ENCODE results near the gene LEPR.
A peak's percentile ranks its signal among the peaks of the same experiment; 100 is the strongest.
"Not testable (repeated sequence)": the region's sequence is repeated elsewhere in the genome, so short reads cannot be mapped to it uniquely, and the experiment has no call there.

LEPR gene, protein sequence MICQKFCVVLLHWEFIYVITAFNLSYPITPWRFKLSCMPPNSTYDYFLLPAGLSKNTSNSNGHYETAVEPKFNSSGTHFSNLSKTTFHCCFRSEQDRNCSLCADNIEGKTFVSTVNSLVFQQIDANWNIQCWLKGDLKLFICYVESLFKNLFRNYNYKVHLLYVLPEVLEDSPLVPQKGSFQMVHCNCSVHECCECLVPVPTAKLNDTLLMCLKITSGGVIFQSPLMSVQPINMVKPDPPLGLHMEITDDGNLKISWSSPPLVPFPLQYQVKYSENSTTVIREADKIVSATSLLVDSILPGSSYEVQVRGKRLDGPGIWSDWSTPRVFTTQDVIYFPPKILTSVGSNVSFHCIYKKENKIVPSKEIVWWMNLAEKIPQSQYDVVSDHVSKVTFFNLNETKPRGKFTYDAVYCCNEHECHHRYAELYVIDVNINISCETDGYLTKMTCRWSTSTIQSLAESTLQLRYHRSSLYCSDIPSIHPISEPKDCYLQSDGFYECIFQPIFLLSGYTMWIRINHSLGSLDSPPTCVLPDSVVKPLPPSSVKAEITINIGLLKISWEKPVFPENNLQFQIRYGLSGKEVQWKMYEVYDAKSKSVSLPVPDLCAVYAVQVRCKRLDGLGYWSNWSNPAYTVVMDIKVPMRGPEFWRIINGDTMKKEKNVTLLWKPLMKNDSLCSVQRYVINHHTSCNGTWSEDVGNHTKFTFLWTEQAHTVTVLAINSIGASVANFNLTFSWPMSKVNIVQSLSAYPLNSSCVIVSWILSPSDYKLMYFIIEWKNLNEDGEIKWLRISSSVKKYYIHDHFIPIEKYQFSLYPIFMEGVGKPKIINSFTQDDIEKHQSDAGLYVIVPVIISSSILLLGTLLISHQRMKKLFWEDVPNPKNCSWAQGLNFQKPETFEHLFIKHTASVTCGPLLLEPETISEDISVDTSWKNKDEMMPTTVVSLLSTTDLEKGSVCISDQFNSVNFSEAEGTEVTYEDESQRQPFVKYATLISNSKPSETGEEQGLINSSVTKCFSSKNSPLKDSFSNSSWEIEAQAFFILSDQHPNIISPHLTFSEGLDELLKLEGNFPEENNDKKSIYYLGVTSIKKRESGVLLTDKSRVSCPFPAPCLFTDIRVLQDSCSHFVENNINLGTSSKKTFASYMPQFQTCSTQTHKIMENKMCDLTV

DNA sequence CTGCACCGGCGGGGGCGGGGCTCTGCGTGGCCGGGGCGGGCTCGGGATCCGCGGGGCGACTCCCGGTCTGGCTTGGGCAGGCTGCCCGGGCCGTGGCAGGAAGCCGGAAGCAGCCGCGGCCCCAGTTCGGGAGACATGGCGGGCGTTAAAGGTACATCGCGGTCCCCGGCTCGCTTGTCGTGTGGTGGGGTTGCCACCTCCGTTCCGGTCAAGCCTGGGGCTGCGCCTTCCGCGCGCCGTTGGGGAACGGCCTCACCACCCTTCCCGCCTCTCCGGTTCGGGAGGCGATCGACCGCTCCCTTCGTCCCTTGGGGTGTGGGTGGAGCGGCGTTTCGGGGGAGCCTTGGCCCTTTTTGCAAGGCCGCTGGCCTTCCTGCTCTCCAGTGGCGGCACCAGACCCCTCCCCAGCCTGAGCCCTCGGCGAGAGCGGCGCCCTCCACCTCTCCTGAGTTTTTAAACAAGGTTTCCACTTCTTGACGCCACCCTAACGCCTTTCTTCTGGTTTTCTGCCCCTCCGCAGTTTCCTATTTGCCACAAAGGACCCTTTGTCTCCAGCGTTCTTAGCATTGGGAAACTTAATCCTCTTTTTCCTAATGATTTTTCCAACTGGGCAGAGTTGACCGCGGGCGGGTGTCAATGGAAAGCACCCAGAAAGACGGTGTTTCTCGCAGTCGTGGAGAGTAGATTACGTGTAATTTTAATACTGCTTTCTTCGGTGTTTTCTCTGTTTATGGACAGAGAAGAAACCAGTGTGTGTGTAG lies at the start of gene LEPR, which contains the start of gene LEPROT:
Gene LEPR, plus strand, starts transcription at position 79 of the 761 bp plus-strand sequence. CDS start 144,898 bp downstream, outside the sequence.
Gene LEPROT, plus strand, starts transcription at position 79 of the 761 bp plus-strand sequence. Its CDS starts 57 bp downstream, at position 136.
- peak; percentile 68 for DNase-seq (ENCODE audit: low spot score)

DNA sequence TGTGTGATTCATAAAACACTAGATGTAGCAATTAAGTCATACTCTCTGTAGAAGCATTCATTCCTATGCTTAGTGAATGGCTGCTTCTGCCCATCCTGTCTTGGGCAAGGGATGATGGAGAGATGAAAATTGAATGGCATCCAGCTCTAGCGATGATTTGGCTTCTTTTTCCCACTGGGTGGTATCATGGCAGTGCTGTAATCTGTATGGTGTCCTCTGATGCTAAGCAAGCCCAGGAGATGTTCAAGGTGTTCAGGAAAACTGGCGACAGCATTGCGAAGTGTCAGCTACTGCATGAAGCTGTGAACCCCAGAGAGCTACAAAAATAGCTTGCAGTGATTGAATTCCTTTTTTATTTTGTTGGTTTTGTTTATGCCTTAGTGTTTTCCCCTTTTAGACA lies 48.9 kb upstream of the LEPR start:
- DNase-seq (ENCODE audit: low spot score), result no peak

DNA sequence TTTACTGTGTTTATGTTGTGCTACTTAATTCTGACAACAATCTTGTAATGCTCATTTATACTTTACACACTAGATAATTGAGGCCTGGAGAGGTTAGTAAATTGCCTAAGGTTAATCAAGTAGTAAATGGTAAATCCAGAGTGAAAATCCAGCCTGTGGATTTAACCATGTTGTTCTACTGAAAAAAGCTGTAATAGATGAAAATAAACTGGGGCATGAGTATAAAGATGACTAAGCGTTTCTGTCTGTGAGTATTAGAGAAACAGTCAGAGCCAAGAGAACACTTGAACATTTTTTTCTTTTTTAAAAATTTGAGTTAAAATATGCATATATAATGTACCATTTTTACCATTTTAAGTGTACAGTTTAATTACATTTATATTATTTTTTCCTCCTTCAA lies 47.9 kb upstream of the LEPR start:
- no peak for DNase-seq (ENCODE audit: low spot score)

DNA sequence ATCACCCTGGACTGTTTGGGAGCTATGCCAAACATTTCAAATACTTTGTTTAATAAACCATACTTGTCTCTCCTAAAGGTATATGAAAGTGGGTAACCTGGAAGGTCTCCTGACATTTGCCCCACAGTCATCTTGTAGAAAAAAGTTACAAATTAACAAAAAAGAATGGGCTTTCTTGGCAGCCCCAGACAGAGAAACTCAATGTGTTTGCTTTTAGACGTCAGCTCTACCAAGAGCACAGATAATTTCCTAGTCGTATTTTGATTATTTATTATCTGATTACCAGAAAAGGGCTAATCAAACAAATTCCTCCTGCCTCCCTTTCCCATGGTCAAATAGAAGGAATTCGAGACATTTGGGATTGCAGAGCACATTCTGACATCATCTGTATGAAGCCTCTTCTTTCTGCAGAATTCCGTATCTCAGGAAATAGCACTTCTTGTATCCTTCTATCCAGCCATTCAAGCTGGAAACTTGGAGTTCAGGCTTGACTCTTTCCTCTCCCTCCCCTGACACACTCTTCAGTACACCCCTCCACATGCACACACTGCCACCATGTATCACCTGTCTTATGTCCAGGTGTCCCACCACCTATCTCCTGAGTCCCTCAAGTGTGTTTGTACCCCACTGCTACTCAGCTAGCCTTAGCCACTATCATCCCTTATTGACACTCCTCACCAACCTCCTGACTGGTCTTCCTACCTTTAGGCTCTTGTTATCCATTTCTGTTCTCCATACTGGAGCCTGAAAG lies 42.8 kb upstream of the LEPR start:
- no peak for DNase-seq (ENCODE audit: low spot score)

DNA sequence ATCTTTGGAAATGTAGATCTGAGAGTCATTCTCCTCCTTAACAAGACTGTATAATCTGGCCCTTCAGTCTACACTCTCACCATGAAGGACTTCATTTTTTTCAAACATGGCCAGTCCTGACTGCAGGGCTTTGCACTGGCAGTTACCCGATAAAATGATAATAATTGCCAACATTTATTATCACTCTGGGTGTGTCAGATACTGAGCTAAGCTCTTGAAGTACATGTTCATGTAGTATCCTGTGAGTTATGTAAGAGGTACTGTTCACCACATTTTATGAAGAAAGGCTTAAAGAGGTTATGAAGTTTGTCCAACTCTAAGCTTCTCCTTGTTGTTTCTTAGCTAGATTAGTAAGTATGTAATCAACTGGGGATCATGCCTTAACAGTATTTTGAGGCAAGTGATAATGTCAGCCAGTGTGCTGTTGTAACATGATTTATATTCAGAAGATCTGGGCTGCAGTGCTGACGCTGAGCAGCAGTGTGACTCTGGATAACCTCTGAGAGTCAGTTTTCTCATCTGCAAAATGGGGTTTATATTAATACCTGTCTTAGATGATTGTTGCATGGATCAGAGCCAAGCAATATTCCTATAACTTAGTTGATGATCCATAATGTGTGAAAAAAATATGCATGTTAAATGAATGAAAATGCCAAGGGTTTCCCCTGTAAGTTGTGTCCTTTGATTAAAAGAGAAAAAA lies 42.1 kb upstream of the LEPR start:
- DNase-seq (ENCODE audit: low spot score), result no peak

DNA sequence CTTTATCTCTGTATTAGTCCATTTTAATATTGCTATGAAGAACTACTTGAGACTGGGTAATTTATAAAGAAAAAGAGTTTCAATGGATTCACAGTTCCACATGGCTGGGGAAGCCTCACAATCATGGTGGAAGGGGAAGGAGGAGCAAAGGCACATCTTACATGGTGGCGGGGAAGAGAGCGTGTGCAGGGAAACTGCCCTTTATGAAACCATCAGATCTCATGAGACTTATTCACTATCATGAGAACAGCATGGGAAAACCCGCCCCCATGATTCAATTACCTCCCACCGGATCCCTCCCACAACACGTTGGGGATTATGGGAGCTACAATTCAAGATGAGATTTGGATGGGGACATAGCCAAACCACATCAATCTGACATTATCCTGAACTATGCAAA lies 36.0 kb upstream of the LEPR start:
- DNase-seq (ENCODE audit: low spot score), result not testable (repeated sequence)

DNA sequence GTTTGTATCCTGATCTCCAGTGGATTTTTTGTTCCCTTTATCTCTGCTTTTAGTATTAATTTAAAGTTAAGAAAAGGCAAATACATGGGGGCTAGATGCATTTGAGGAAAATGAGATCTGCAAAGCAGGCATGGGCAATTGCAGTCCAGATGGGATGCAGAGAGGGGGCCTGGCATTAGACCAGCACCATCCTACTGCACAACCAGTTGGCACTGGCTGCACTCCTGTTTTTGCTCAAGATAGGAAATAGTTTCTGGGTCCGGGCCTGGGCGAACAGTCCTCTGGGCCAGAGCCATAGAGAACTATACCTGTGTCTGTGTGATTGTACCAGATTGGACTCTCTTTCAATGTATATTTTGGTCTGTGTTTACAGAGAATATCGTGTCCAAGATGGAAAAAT lies 34.0 kb upstream of the LEPR start:
- no peak for DNase-seq (ENCODE audit: low spot score)

DNA sequence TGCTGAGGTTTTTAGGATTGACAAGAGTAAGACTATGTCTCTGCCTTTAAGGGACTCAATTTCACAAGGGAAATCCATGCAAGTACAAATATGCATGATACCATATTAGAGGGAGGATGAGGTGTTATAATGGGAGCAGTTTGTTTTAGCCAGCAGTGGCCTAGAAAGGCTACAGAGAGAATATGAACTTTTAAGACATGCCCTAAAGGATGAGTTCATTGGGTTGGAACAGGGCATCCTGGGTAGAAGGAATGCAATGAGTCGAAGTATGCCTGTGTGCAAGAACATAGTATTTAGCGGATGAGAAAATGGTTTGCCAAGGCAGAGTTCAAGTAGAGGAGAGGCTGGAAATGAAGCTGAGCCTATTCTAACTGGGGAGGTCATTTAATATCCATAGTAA lies 32.6 kb upstream of the LEPR start:
- no peak for DNase-seq (ENCODE audit: low spot score)

DNA sequence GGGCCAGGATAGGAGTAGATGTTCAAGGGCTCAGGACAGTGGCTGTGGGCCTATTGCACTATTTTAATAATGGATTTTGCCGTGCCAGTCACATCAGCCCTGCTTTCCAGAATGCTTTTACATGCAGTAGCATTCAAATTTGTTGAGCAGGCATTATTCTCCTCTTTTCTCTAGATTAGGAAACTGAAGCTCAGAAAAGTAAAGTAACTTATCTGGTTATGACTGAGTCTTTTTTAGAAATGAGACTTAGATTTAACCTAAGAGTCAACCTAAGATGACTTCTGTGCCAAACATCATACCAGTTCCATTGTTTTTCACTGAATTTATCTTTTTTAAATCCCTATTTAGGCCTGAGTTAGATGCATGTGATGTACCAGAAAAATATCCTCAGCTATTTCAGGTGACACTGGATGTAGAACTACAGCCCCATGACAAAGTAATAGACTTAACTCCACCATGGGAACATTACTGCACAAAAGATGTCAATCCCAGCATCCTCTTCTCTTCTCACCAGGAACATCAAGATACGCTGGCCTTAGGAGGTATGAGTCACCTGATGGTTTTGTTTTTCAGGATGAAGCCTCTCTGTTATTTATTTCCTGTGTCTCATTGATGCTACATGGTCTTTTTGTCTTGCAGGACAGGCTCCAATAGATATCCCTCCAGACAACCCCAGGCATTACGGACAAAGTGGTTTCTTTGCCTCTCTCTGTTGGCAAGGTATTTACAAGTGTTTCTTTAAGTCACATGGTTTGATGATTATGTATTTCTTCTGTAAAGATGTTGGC lies 31.4 kb upstream of the LEPR start:
- no peak for DNase-seq (ENCODE audit: low spot score)

DNA sequence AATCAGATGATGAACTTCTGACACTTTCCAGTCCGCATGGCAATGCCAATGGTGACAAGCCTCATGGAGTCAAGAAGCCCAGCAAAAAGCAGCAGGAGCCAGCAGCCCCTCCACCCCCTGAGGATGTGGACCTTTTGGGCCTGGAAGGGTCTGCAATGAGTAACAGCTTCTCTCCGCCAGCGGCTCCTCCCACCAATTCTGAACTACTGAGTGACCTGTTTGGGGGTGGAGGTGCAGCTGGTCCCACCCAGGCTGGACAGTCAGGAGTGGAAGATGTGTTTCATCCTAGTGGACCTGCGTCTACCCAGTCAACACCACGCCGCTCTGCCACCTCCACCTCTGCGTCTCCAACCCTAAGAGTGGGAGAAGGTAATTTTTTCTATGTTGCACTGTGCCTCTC lies 28.0 kb upstream of the LEPR start:
- no peak for DNase-seq (ENCODE audit: low spot score)

DNA sequence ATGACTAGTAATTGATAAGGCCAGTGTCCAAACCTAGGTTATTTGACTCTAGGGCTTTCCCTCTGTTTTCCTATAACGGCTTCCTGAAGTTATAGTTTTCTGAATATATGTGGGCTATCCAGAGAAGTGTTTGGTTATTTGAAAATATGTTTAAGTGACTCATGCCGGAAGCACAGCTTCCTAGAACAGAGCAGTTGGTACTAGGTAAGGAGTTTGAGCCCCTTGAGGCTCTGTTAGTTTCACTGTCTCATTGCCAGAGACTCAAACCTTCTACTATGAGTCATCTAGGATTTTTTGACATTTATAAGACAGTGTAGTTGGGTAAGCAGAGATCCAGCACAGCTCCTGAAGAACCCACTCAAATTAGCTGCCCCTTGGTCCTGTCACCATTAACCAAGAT lies 27.1 kb upstream of the LEPR start:
- DNase-seq (ENCODE audit: low spot score), result no peak

DNA sequence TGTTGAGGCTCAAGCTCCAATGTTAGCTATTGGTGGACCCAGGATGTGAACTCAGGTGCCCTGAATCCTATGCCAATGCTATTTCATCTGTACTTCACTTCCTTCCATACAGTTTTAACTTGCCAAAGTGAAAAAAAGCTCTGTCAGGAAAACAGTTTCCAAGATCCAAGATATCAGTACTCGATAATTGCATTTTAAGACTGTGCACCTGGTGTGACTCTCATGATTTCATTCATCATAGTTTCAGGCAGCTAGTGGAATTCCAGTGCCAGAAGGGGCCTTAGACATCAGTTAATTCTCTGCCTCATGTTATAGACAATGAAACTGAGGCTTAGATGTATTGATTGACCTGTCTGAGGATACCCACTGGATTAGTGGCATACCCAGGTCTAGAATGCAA lies 26.5 kb upstream of the LEPR start:
- no peak for DNase-seq (ENCODE audit: low spot score)

DNA sequence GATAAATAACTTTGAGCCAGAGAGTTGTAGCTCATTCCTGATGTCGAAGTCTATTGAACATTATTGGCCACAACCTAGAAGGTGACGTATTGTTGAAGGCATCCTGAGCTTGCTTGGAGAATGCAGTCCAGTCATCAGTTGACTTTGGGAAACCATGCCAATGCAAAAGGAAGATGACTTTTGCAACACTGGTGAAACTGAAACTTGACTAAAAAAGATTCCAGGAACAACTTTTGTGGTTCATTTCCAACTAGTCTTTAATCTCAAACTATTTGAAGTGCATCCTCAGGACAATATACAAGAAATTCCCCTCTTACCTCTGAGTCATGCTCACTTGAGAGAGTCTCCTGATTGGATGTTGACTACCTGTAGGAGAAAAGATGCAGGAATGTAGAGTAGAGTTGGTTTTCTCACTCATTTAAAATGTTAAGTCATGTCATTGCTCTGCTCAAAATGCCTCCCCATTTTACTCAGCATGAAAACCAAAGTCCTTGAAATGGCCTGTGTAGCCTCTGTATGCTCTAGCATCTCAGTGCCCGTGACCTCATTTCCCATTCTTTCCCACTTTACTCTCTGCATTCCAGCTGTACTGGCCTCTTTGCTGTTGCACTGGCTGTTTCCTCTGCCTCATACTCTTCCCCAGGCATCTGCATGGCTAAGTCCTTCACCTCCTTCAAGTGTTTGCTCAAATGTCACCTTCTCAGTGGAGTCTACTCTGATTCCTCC lies 24.4 kb upstream of the LEPR start:
- no peak for DNase-seq (ENCODE audit: low spot score)

DNA sequence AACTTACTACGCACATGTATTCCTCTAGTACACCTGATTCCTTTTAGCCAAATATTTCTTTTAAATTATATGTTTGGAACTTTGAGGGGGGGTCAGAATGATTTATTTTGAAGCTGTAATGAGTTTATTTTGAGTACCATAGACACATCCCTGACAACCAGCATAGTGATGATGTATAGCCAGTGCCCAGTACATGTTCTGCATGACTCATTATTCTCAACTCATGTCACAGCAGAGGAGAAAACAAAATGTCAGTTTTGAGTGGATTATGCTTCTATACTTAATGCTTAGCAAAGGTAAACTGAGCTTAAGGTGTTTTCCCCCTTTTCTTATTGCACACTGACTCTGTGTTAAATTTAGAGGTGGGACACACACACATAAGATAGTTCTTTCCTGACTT lies 22.4 kb upstream of the LEPR start:
- no peak for DNase-seq (ENCODE audit: low spot score)

DNA sequence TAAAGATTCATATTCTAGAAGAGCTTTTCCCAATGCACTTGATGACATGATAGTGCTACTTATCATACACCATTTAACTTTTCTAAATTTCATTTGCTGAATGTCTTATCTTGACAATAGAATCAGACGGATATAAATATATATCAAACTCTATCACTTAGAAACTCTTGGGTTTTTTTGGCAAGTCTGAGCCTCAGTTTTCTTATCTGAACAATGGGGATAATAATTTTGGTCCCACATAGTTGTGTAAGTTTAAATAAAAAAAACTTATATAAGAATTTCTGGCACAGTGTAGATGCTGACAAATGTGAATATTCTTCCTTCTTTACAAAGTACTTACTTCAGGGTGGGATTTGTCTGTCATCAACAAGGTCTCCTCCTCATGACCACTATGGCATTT lies 21.5 kb upstream of the LEPR start:
- DNase-seq (ENCODE audit: low spot score), result no peak

DNA sequence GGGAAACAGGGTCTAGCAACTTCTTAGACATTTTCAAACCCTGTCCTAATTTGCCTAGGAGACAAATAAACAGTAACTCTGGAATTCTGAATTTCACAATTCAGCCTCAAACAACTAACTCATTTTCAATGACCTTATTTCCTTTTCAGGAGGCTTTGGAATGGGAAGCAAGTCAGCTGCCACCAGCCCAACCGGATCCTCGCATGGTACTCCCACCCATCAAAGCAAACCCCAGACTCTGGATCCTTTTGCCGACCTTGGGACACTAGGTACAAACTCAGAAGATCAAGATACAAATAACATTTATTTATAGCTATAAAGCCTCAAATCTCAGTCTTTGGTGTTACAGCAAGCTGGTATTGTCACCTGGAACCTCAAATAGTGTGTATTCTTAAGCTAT lies 18.9 kb upstream of the LEPR start:
- DNase-seq (ENCODE audit: low spot score), result no peak

DNA sequence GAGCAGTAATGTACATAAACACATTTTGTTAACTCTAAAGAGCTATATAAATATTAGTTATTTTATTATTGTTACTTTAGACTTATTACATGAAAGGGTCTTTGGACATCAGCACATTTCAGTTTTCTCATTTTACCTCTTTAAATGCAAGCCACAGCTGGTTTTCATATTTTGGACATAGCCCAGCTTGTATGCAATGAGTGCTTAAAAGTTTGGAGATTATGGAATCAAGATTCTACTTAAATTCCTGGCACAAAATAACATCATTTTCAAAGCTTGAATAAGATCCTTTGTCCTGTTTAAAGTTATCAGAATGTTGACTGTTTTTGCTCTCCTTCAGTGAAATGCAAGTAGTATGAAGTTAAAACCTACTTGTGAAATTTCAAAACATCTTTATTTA lies 15.5 kb upstream of the LEPR start:
- no peak for DNase-seq (ENCODE audit: low spot score)

DNA sequence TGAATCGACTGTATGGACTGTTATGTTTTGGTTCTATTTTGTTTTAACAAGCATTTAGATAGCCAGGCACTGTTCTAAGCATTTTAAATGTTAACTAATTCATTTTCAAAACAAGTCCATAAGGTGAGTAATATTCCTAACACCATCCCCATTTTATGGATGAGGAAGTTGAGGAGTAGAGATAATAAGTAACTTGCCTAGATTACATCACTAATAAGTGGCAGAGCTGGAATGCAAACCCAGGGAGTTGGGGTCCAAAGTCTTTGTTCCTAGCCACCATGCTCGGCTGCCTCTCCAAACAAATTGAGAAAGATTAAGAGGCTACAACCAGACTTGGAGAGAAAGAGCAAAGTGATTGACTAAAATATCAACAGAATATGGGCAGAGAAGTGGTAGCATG lies 12.6 kb upstream of the LEPR start:
- DNase-seq (ENCODE audit: low spot score), result no peak

DNA sequence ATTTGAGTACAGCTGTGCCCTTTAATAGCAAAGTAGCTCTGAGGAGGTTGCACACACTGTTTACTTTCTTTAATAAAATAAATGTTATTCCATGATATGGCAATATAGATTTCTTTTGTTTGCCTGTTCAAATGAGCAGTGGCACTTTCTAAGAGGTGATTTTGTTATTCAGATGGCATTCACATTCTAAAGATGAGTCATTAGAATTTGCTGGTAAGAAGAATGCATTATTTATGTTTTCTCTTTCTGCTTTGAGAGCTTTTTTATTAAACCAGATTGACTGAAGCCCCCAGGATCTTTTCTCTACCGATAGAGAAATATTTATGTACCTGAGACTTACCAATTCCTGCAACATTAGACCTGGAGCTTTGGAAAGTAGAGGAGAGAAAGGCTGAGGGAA lies 11.2 kb upstream of the LEPR start:
- DNase-seq (ENCODE audit: low spot score), result no peak

Data from HuH-7.5 (cell line).